Liver (tissue), 9 donors: ENCODE results near the gene MYO9A. TPM values are rescaled to one million over a fixed set of nuclear protein-coding genes. Genes with fewer than 3 reads are reported as not detected.

Experiments
- DNase-seq: peaks from one replicate; pipeline ENCODE4 v3.0.0-alpha.2; 2017; ENCODE audit warnings: low spot score
- H3K27ac ChIP-seq, 2 donors: one replicate each; pipeline ENCODE4 v1.7.0; 2013; ENCODE audit warnings: inconsistent platforms in 2 of 2, low read length in 2 of 2, control low read depth in 1 of 2, low read depth in 1 of 2, mild to moderate bottlenecking in 1 of 2
- H3K27me3 ChIP-seq, 4 donors: one replicate each; pipeline versions ENCODE4 v1.6.1 to v1.7.0; 2013; ENCODE audit warnings: low read length in 3 of 4, inconsistent platforms in 1 of 4, mild to moderate bottlenecking in 1 of 4, moderate library complexity in 1 of 4; ENCODE audit not compliant: control insufficient read depth in 4 of 4, insufficient read depth in 4 of 4
- H3K36me3 ChIP-seq, 4 donors: one replicate each; pipeline versions ENCODE4 v1.6.1 to v1.7.0; 2013; ENCODE audit warnings: low read length in 3 of 4, mild to moderate bottlenecking in 3 of 4, low read depth in 1 of 4, moderate library complexity in 1 of 4; ENCODE audit not compliant: control insufficient read depth in 4 of 4, insufficient read depth in 3 of 4
- H3K4me1 ChIP-seq, 4 donors: one replicate each; pipeline versions ENCODE4 v1.6.1 to v1.7.0; 2013; ENCODE audit warnings: low read length in 3 of 4, mild to moderate bottlenecking in 3 of 4, moderate library complexity in 1 of 4; ENCODE audit not compliant: control insufficient read depth in 4 of 4, insufficient read depth in 4 of 4
- H3K4me3 ChIP-seq, 3 donors: one replicate each; pipeline versions ENCODE4 v1.6.1 to v1.7.0; 2013; ENCODE audit warnings: low read length in 3 of 3, control low read depth in 1 of 3, low read depth in 1 of 3, mild to moderate bottlenecking in 1 of 3
- H3K9ac ChIP-seq, 2 donors: one replicate each; pipeline ENCODE4 v1.7.0; 2013; ENCODE audit warnings: low read length in 2 of 2, mild to moderate bottlenecking in 2 of 2, moderate library complexity in 2 of 2, control low read depth in 1 of 2, low read depth in 1 of 2
- H3K9me3 ChIP-seq, 4 donors: one replicate each; pipeline versions ENCODE4 v1.6.1 to v1.7.0; 2013; ENCODE audit warnings: low read length in 3 of 4; ENCODE audit not compliant: control insufficient read depth in 4 of 4
- EGR1 ChIP-seq, 2 donors: IDR thresholded peaks; 2 replicates each; pipeline ENCODE4 v1.6.1; 2016 to 2018; ENCODE audit warnings: antibody characterized with exemption in 2 of 2, low read depth in 2 of 2
- FOXA1 ChIP-seq: IDR thresholded peaks from 2 replicates; pipeline ENCODE4 v1.6.1; 2016; ENCODE audit warnings: antibody characterized with exemption
- FOXA2 ChIP-seq: IDR thresholded peaks from 2 replicates; pipeline ENCODE4 v1.6.1; 2016; ENCODE audit warnings: antibody characterized with exemption
- GABPA ChIP-seq, 2 donors: IDR thresholded peaks in 1 of 2; conservative IDR thresholded peaks in 1 of 2; 2 replicates each; pipeline ENCODE4 v1.6.1; 2016; ENCODE audit warnings: antibody characterized with exemption in 2 of 2, mild to moderate bottlenecking in 1 of 2, moderate library complexity in 1 of 2
- HNF4A ChIP-seq, 2 donors: conservative IDR thresholded peaks; 2 replicates each; pipeline ENCODE4 v1.6.1; 2016; ENCODE audit warnings: antibody characterized with exemption in 2 of 2, mild to moderate bottlenecking in 2 of 2
- HNF4G ChIP-seq: IDR thresholded peaks from 2 replicates; pipeline ENCODE4 v1.6.1; 2016; ENCODE audit warnings: antibody characterized with exemption
- JUND ChIP-seq, 2 donors: IDR thresholded peaks; 2 replicates each; pipeline ENCODE4 v1.6.1; 2016; ENCODE audit warnings: antibody characterized with exemption in 2 of 2
- NR2F2 ChIP-seq: IDR thresholded peaks from 2 replicates; pipeline ENCODE4 v1.6.1; 2016; ENCODE audit warnings: antibody characterized with exemption
- RAD21 ChIP-seq, 2 donors: IDR thresholded peaks; 2 replicates each; pipeline ENCODE4 v1.6.1; 2016; ENCODE audit warnings: antibody characterized with exemption in 2 of 2, mild to moderate bottlenecking in 2 of 2
- SP1 ChIP-seq: IDR thresholded peaks from 2 replicates; pipeline ENCODE4 v1.6.1; 2018; ENCODE audit warnings: antibody characterized with exemption, mild to moderate bottlenecking
- WGBS: extraction: QIAGEN DNeasy Blood & Tissue Kit; methylation state at CpG from one replicate; pipeline ENCODE4 v1.1.7; 2013; 5-methylcytosine and 5-hydroxymethylcytosine counted together
- polyA plus RNA-seq, 2 donors: library from polyadenylated mRNA; stranded (reverse) in 1 of 2; unstranded in 1 of 2; fragments of 200-250 nt in 1 of 2; fragments of >200 nt in 1 of 2; fragmentation: Nextera tagmentation in 1 of 2; extraction: Ambion mirVana in 1 of 2; gene quantifications; one replicate each; pipeline versions ENCODE4 v1.2.1 to v1.2.3, GENCODE V29; 2013 to 2015
- total RNA-seq, 2 donors: library from RNA; depleted of rRNA; stranded (reverse); fragments of >200 nt; gene quantifications; one replicate each; pipeline ENCODE4 v1.2.3, GENCODE V29; 2014
- TF ChIP-seq, protein P1 (sequence below): IDR thresholded peaks from 2 replicates; pipeline ENCODE4 v1.6.1; 2016; ENCODE audit warnings: antibody characterized with exemption, mild to moderate bottlenecking
- TF ChIP-seq, protein P2 (sequence below): IDR thresholded peaks from 2 replicates; pipeline ENCODE4 v1.6.1; 2016; ENCODE audit warnings: antibody characterized with exemption
- TF ChIP-seq, protein P3 (sequence below): IDR thresholded peaks from 2 replicates; pipeline ENCODE4 v1.6.1; 2016; ENCODE audit warnings: antibody characterized with exemption
- TF ChIP-seq, protein P4 (sequence below): IDR thresholded peaks from 2 replicates; pipeline ENCODE4 v1.6.1; 2016; ENCODE audit warnings: antibody characterized with exemption
- donor health status: healthy.
- donor health status: healthy.
- donor health status: healthy.
- donor health status: healthy.
- donor health status: healthy.

The MYO9A gene
- total and polyA plus RNA-seq, 4 donors = 1.4 to 14.9 (median 8.4) TPM

DNA sequence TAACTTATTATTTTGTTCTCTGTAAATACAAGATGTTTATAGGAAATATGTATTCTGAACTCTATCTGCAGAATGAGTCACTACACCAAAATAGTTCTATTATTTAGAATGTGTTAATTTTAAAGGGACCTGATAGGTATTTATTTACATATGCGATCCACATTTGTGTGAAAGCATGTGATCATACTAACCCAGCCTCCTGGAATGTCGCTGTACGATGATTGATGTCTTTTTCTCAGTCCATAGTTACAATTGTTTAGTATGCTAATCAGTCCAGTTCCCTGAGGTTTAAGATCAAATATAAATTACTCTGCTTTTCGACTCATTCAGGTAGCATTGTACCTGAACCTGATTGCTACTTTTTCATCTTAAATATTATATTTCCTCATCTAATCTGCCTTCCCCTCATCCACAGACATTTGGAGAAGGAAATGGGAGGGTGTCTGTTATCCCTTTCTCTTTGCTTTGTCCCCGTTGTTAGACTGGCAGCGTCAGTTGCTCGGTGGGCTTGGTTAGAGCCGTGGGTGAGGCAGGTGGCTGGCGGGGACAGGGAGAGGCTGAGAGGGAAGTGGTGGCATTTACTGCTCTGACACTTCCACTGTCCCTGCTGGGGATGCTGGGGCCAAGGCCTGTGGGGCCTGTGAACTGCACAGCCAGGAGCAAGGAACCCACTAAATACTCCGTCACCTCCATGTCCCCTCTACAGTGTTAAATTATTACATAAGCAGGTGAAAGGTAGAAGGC lies 335.4 kb downstream of the MYO9A start (continued):
- TF ChIP-seq, protein P1, sequence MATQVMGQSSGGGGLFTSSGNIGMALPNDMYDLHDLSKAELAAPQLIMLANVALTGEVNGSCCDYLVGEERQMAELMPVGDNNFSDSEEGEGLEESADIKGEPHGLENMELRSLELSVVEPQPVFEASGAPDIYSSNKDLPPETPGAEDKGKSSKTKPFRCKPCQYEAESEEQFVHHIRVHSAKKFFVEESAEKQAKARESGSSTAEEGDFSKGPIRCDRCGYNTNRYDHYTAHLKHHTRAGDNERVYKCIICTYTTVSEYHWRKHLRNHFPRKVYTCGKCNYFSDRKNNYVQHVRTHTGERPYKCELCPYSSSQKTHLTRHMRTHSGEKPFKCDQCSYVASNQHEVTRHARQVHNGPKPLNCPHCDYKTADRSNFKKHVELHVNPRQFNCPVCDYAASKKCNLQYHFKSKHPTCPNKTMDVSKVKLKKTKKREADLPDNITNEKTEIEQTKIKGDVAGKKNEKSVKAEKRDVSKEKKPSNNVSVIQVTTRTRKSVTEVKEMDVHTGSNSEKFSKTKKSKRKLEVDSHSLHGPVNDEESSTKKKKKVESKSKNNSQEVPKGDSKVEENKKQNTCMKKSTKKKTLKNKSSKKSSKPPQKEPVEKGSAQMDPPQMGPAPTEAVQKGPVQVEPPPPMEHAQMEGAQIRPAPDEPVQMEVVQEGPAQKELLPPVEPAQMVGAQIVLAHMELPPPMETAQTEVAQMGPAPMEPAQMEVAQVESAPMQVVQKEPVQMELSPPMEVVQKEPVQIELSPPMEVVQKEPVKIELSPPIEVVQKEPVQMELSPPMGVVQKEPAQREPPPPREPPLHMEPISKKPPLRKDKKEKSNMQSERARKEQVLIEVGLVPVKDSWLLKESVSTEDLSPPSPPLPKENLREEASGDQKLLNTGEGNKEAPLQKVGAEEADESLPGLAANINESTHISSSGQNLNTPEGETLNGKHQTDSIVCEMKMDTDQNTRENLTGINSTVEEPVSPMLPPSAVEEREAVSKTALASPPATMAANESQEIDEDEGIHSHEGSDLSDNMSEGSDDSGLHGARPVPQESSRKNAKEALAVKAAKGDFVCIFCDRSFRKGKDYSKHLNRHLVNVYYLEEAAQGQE = no peak
- TF ChIP-seq RAD21 (IDR thresholded peaks at IDR 0.05) (no peak), GABPA (IDR thresholded peaks at IDR 0.05 in 1 of 2, conservative IDR thresholded peaks at IDR 0.05 in 1 of 2) (no peak), JUND (IDR thresholded peaks at IDR 0.05) (no peak), HNF4G (no peak), SP1 (no peak), NR2F2 (no peak), HNF4A (conservative IDR thresholded peaks at IDR 0.05) (no peak)

DNA sequence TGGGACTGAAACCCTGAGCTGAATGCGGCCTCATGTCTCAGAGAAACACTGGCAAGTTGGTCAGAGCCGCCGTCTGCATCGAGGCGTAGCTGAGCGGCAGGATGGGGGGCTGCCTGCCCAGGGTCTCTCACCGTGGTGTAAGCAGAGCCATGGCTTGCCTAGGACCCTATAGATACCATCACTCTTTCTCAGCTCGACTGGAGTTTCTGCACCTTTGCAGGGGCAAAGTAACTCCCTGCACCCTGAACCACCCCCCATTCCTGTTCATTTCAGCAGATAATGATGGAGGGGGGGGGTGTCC lies 336.0 kb downstream of the MYO9A start:
- Histone ChIP-seq H3K27me3 (no peaks in the 10 kb centered on the region), H3K9me3 (no peaks in the 10 kb centered on the region), H3K36me3 (peaks cover 0 to 9% (median 2%) of the 10 kb centered on the region in 4 donors), H3K4me3 (no peak overlapping the region), H3K27ac (no peak overlapping the region), H3K9ac (no peak overlapping the region), H3K4me1 (no peaks in the 10 kb centered on the region)
- no peak for DNase-seq
- no peak for TF ChIP-seq FOXA1
- TF ChIP-seq, protein P1 = no peak
- TF ChIP-seq SP1 = no peak
- TF ChIP-seq, protein P2, sequence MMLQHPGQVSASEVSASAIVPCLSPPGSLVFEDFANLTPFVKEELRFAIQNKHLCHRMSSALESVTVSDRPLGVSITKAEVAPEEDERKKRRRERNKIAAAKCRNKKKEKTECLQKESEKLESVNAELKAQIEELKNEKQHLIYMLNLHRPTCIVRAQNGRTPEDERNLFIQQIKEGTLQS = no peak
- TF ChIP-seq, protein P3, sequence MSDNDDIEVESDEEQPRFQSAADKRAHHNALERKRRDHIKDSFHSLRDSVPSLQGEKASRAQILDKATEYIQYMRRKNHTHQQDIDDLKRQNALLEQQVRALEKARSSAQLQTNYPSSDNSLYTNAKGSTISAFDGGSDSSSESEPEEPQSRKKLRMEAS = no peak
- TF ChIP-seq HNF4G = no peak
- TF ChIP-seq EGR1 (IDR thresholded peaks at IDR 0.05; ENCODE audit: low read depth in 2 of 2) = no peak
- TF ChIP-seq NR2F2 = no peak
- TF ChIP-seq JUND (IDR thresholded peaks at IDR 0.05) = no peak
- TF ChIP-seq FOXA2 = no peak
- TF ChIP-seq, protein P4, sequence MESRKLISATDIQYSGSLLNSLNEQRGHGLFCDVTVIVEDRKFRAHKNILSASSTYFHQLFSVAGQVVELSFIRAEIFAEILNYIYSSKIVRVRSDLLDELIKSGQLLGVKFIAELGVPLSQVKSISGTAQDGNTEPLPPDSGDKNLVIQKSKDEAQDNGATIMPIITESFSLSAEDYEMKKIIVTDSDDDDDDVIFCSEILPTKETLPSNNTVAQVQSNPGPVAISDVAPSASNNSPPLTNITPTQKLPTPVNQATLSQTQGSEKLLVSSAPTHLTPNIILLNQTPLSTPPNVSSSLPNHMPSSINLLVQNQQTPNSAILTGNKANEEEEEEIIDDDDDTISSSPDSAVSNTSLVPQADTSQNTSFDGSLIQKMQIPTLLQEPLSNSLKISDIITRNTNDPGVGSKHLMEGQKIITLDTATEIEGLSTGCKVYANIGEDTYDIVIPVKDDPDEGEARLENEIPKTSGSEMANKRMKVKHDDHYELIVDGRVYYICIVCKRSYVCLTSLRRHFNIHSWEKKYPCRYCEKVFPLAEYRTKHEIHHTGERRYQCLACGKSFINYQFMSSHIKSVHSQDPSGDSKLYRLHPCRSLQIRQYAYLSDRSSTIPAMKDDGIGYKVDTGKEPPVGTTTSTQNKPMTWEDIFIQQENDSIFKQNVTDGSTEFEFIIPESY = no peak
- TF ChIP-seq RAD21 (IDR thresholded peaks at IDR 0.05) = no peak
- 81% methylated on average over 8 of the region's 8 CpGs for WGBS
